Fibroblast of villous mesenchyme (primary cell): Measurements from ENCODE around the gene CFAP251. TPM values are rescaled to one million over a fixed set of nuclear protein-coding genes. Genes with fewer than 3 reads are reported as not detected.
"Not testable (repeated sequence)": the region's sequence is repeated elsewhere in the genome, so short reads cannot be mapped to it uniquely, and the experiment has no call there.

Source experiments
- DNase-seq: peaks from one replicate; pipeline ENCODE4 v3.0.0-alpha.2; 2010; ENCODE audit warnings: low read depth
- H3K4me3 ChIP-seq: 2 replicates; pipeline ENCODE4 v1.5.1; 2011; ENCODE audit warnings: low read depth, mild to moderate bottlenecking, low read length
- CTCF ChIP-seq: IDR thresholded peaks from 2 replicates; pipeline ENCODE4 v1.5.1; 2012; ENCODE audit warnings: low read depth, mild to moderate bottlenecking, low read length; ENCODE audit not compliant: insufficient read depth
- total RNA-seq: library from RNA; depleted of rRNA; stranded (reverse); fragments of >200 nt; gene quantifications from 2 replicates; pipeline ENCODE4 v1.2.3, GENCODE V29; 2012

Gene CFAP251
- total RNA-seq, 1 donor, result 8.2 TPM

- no peak overlapping the region for H3K4me3 ChIP-seq
- no peak for TF ChIP-seq CTCF
- no peak for DNase-seq
Measured at GRCh38 chr12:122036153-122036552, 117.8 kb downstream of the CFAP251 start.

GRCh38 chr12:122040579-122041386 is 122.4 kb downstream of the CFAP251 start:
- TF ChIP-seq CTCF, result no peak
- H3K4me3 ChIP-seq, result no peak overlapping the region
- DNase-seq, result no peak

GRCh38 chr12:122041458-122041857 is 123.1 kb downstream of the CFAP251 start:
- H3K4me3 ChIP-seq, DNase-seq: not testable (repeated sequence)

GRCh38 chr12:122042910-122043309 is 124.5 kb downstream of the CFAP251 start:
- no peak overlapping the region for H3K4me3 ChIP-seq
- TF ChIP-seq CTCF, result no peak
- no peak for DNase-seq

GRCh38 chr12:122043476-122043875 is 125.1 kb downstream of the CFAP251 start:
- TF ChIP-seq CTCF, result no peak
- no peak for DNase-seq

GRCh38 chr12:122045262-122045661 is 126.9 kb downstream of the CFAP251 start:
- DNase-seq, result no peak

More at GRCh38 chr12:122043476-122043875, 125.1 kb downstream of the CFAP251 start:
- no peak overlapping the region for H3K4me3 ChIP-seq

GRCh38 chr12:122046145-122046544 is 127.8 kb downstream of the CFAP251 start:
- no peak overlapping the region for H3K4me3 ChIP-seq
- TF ChIP-seq CTCF, result no peak
- DNase-seq, result no peak

More at GRCh38 chr12:122045262-122045661, 126.9 kb downstream of the CFAP251 start:
- TF ChIP-seq CTCF, result no peak
- no peak overlapping the region for H3K4me3 ChIP-seq
